DOHH2 (cell line): ENCODE measurements around the gene MIPOL1.

Experiments used
- H3F3A ChIP-seq: fragments of 200-600 bp; sonication (generic), shearing (Covaris generic); 2 replicates; pipeline ENCODE4 v1.6.0; 2016; ENCODE audit warnings: antibody characterized with exemption, mild to moderate bottlenecking; ENCODE audit not compliant: control insufficient read depth, insufficient read depth
- H3K27ac ChIP-seq: fragments of 200-600 bp; sonication (generic); 2 replicates; pipeline ENCODE4 v1.5.1; 2014; ENCODE audit warnings: low read depth, mild to moderate bottlenecking, low read length, moderate library complexity
- H3K27me3 ChIP-seq: fragments of 200-600 bp; sonication (generic); 2 replicates; pipeline ENCODE4 v1.6.1; 2014; ENCODE audit warnings: mild to moderate bottlenecking, low read length, mixed read lengths; ENCODE audit not compliant: control insufficient read depth
- H3K36me3 ChIP-seq: fragments of 200-600 bp; sonication (generic); 2 replicates; pipeline ENCODE4 v1.6.1; 2014; ENCODE audit warnings: mild to moderate bottlenecking, low read length, moderate library complexity, mixed read lengths; ENCODE audit not compliant: control insufficient read depth
- H3K4me1 ChIP-seq: fragments of 200-600 bp; sonication (generic); 2 replicates; pipeline ENCODE4 v1.6.1; 2014; ENCODE audit warnings: mild to moderate bottlenecking, low read length, mixed read lengths; ENCODE audit not compliant: control insufficient read depth
- H3K4me2 ChIP-seq: fragments of 200-600 bp; sonication (generic); 2 replicates; pipeline ENCODE4 v1.6.0; 2014; ENCODE audit warnings: mild to moderate bottlenecking, low read length, moderate library complexity
- H3K4me3 ChIP-seq: fragments of 200-600 bp; sonication (generic); 2 replicates; pipeline ENCODE4 v1.5.1; 2014; ENCODE audit warnings: mild to moderate bottlenecking, low read length, mixed read lengths
- H3K79me2 ChIP-seq: fragments of 200-600 bp; sonication (generic); 2 replicates; pipeline ENCODE4 v1.6.1; 2014; ENCODE audit warnings: mild to moderate bottlenecking, low read length, mixed read lengths; ENCODE audit not compliant: control insufficient read depth
- H3K9me2 ChIP-seq: fragments of 200-600 bp; sonication (generic); replicated peaks from 2 replicates; pipeline ENCODE4 v1.6.1; 2014; ENCODE audit warnings: mild to moderate bottlenecking, low read length, mixed read lengths; ENCODE audit not compliant: control insufficient read depth
- H3K9me3 ChIP-seq: fragments of 200-600 bp; sonication (generic); 2 replicates; pipeline ENCODE4 v1.6.1; 2014; ENCODE audit warnings: antibody characterized with exemption, low read length, mixed read lengths; ENCODE audit not compliant: control insufficient read depth, insufficient read depth
- H4K20me1 ChIP-seq: fragments of 200-600 bp; sonication (generic); 2 replicates; pipeline ENCODE4 v1.6.0; 2014; ENCODE audit warnings: low read depth, mild to moderate bottlenecking, antibody characterized with exemption, low read length, moderate library complexity; ENCODE audit not compliant: control insufficient read depth, insufficient read depth
- CTCF ChIP-seq: fragments of 200-600 bp; sonication (generic); IDR thresholded peaks from one replicate; pipeline ENCODE4 v1.5.1; 2014; ENCODE audit warnings: antibody characterized with exemption, mild to moderate bottlenecking, low read depth, low read length; ENCODE audit not compliant: poor library complexity, severe bottlenecking
- EZH2phosphoT487 ChIP-seq: fragments of 200-600 bp; sonication (generic); IDR thresholded peaks from 2 replicates; pipeline ENCODE4 v1.6.1; 2017; ENCODE audit warnings: borderline replicate concordance, mild to moderate bottlenecking, antibody characterized with exemption, low read length, moderate library complexity, mixed read lengths

The MIPOL1 gene, protein sequence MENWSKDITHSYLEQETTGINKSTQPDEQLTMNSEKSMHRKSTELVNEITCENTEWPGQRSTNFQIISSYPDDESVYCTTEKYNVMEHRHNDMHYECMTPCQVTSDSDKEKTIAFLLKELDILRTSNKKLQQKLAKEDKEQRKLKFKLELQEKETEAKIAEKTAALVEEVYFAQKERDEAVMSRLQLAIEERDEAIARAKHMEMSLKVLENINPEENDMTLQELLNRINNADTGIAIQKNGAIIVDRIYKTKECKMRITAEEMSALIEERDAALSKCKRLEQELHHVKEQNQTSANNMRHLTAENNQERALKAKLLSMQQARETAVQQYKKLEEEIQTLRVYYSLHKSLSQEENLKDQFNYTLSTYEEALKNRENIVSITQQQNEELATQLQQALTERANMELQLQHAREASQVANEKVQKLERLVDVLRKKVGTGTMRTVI

DNA sequence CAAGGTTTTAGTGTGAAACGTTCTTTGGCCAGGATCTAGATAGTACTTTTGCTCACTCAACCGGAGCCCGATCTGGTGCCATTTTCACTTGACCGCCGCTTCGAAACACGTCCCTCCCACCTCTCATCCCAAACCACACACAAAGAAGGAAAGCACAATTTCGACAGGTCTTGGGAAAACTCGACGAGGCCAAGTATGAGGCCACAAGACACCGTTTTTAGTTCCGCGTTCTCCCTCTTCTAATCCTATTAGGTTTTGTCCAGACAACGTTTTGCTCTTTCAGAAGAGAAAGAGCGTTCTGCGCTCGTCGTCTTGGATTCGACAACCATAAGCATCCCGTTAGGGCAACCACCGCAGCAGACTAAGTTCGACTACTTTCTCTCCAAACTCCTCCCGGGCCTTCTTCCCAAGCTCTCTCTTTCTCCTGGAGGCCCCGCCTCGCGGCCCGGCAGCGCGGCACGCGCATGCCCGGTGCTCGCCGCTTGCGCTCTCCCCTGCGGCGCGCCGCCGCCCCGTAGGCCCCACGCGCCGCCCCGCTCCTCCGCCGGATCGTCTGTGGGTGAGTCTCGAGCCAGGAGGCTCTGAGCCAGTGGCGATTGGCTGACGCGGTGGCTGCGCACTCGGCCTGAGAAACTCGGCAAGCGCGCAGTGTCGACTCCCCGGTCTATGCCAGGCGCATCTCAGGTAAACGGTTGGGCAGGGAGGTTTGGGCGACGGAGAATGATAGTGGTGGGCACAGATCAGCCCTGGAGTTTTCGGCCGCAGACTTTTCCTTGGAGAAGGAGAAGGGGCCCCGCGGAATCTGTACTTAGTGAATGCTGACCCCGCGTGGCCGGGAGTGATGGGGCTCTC, at the start of gene MIPOL1:
MIPOL1 (plus strand) TSS at position 517 of the 852 bp plus-strand sequence. CDS start 49,952 bp downstream, outside the sequence.
- Histone ChIP-seq H3K79me2 (no peaks in the 10 kb centered on the region), H3F3A (no peaks in the 10 kb centered on the region), H4K20me1 (no peaks in the 10 kb centered on the region), H3K4me3 (no peak within 1 kb of the TSS), H3K9me2 (no peaks in the 10 kb centered on the region), H3K4me2 (no peak within 1 kb of the TSS), H3K27me3 (no peaks in the 10 kb centered on the region), H3K36me3 (no peaks in the 10 kb centered on the region), H3K9me3 (no peaks in the 10 kb centered on the region; the same call in 1 of the 2 replicates), H3K27ac (no peak within 1 kb of the TSS), H3K4me1 (no peaks in the 10 kb centered on the region)
- no peak for TF ChIP-seq CTCF
- no peak for TF ChIP-seq EZH2phosphoT487

- no peak overlapping the region for H3K4me2 ChIP-seq
Observed at GRCh38 chr14:37150414-37150813, 47.3 kb upstream of the MIPOL1 start.

DNA sequence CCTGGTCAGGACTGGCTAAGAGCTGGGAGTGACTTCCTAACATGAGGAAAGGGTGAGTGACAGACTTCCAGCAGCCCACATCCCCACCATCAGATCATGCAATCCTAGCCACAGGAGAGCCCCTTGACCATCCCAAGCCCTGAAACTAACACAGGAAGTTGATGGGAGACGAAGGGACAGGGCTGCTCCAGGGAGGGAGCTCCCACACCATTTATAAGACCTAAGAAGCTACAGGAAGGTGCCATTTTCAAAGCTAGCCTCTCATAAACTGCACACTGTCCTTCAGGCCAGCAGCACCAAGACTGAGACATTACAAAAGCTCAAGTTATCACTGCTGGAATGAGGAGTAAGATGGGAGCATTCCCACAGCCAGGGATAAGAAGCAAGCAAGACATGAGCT, 44.7 kb upstream of the MIPOL1 start:
- no peak overlapping the region for H3K4me2 ChIP-seq
- H3K9me3 ChIP-seq, result no peaks in the 10 kb centered on the region
- no peaks in the 10 kb centered on the region for H3K79me2 ChIP-seq
- no peak overlapping the region for H3K27ac ChIP-seq
- TF ChIP-seq CTCF, result no peak
- TF ChIP-seq EZH2phosphoT487, result no peak
- no peaks in the 10 kb centered on the region for H4K20me1 ChIP-seq
- no peaks in the 10 kb centered on the region for H3K27me3 ChIP-seq
- H3K36me3 ChIP-seq, result no peaks in the 10 kb centered on the region
- no peaks in the 10 kb centered on the region; the same call in 1 of the 2 replicates for H3K9me2 ChIP-seq
- no peaks in the 10 kb centered on the region for H3F3A ChIP-seq
- H3K4me1 ChIP-seq, result no peaks in the 10 kb centered on the region
- no peak overlapping the region for H3K4me3 ChIP-seq

More at GRCh38 chr14:37150414-37150813, 47.3 kb upstream of the MIPOL1 start:
- Histone ChIP-seq H3K79me2 (no peaks in the 10 kb centered on the region), H3K4me1 (no peaks in the 10 kb centered on the region), H3K27me3 (no peaks in the 10 kb centered on the region), H3K27ac (no peak overlapping the region), H3K9me2 (no peaks in the 10 kb centered on the region), H3K36me3 (no peaks in the 10 kb centered on the region), H3F3A (no peaks in the 10 kb centered on the region), H3K4me3 (no peak overlapping the region), H4K20me1 (no peaks in the 10 kb centered on the region), H3K9me3 (no peaks in the 10 kb centered on the region)
- no peak for TF ChIP-seq EZH2phosphoT487
- TF ChIP-seq CTCF, result peak; percentile 72
